Uterus (tissue), 2 donors: Measurements from ENCODE around the gene KRTAP5-8.
"Not testable (repeated sequence)": the region's sequence is repeated elsewhere in the genome, so short reads cannot be mapped to it uniquely, and the experiment has no call there.

ENCODE experiments used
- CTCF ChIP-seq, 4 experiments: fragments of 200-600 bp in 2 of 4; fragments of 450-650 bp in 2 of 4; sonication (generic) in 2 of 4; IDR thresholded peaks; one replicate each; pipeline ENCODE4 v1.5.1; 2016 to 2019; ENCODE audit warnings: antibody characterized with exemption in 4 of 4, mild to moderate bottlenecking in 2 of 4, moderate library complexity in 1 of 4
- POLR2A ChIP-seq, 2 donors: fragments of 450-650 bp; IDR thresholded peaks; one replicate each; pipeline ENCODE4 v1.6.1; 2016; ENCODE audit warnings: antibody characterized with exemption in 2 of 2, mild to moderate bottlenecking in 1 of 2, moderate library complexity in 1 of 2

- not testable (repeated sequence) for TF ChIP-seq CTCF, POLR2A (IDR thresholded peaks at IDR 0.05)
These were observed 33.5 kb downstream of the KRTAP5-8 start for GRCh38 chr11:71571101-71571850.
